Measurements from ENCODE around the gene MFSD8. TPM values are rescaled to one million over a fixed set of nuclear protein-coding genes. Genes with fewer than 3 reads are reported as not detected.

MFSD8 gene
- total RNA-seq, 2 donors from 2014 or later, result 8.3 to 10.7 TPM

- Histone ChIP-seq H3K9me3 (peaks cover 0 to 5% of the 10 kb centered on the region in 2 donors), H3K27ac (no peak overlapping the region), H3K27me3 (no peaks in the 10 kb centered on the region), H3K36me3 (no peaks in the 10 kb centered on the region), H3K4me1 (no peaks in the 10 kb centered on the region), H3K4me3 (no peak overlapping the region)
- DNase-seq (ENCODE audit: low spot score), result no peak
- TF ChIP-seq CTCF (IDR thresholded peaks at IDR 0.05), result no peak
Observed at GRCh38 chr4:127896069-127896468, 68.9 kb downstream of the MFSD8 start.

- H3K4me3 ChIP-seq, result no peak overlapping the region
- DNase-seq (ENCODE audit: low spot score), result no peak
- no peaks in the 10 kb centered on the region for H3K36me3 ChIP-seq
- no peaks in the 10 kb centered on the region for H3K9me3 ChIP-seq
- no peak overlapping the region for H3K27ac ChIP-seq
- no peak for TF ChIP-seq CTCF (IDR thresholded peaks at IDR 0.05)
- no peaks in the 10 kb centered on the region for H3K4me1 ChIP-seq
- no peaks in the 10 kb centered on the region for H3K27me3 ChIP-seq
Observed at GRCh38 chr4:127889903-127890302, 75.1 kb downstream of the MFSD8 start.

DNA sequence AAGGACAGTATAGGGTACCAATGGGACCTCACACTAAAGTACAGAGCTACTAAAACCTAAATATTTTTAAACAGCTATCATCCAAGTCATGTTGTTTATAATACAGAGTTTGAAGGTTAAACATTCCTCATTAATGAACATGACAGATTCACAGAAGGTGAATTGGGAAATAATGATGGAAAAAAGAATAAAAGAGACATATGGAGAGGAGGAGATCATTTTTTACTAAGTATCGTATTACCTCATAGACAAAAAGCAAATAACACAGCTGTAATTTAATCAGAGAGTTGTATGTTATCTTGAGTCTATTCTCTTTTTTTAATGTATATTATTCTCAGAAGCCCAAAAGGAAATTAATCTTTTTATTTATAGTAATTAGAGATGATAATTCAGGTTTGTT lies 76.4 kb downstream of the MFSD8 start:
- no peak overlapping the region for H3K4me3 ChIP-seq
- H3K9me3 ChIP-seq, result no peaks in the 10 kb centered on the region
- no peaks in the 10 kb centered on the region for H3K27me3 ChIP-seq
- H3K36me3 ChIP-seq, result no peaks in the 10 kb centered on the region
- no peak overlapping the region for H3K27ac ChIP-seq
- TF ChIP-seq CTCF (IDR thresholded peaks at IDR 0.05), result no peak
- H3K4me1 ChIP-seq, result no peaks in the 10 kb centered on the region
- DNase-seq (ENCODE audit: low spot score), result no peak

- Histone ChIP-seq H3K27me3 (no peaks in the 10 kb centered on the region), H3K27ac (no peak overlapping the region), H3K9me3 (no peaks in the 10 kb centered on the region), H3K4me3 (peak overlapping the region; percentile 69 to 87), H3K4me1 (peaks cover 0 to 10% of the 10 kb centered on the region in 2 donors), H3K36me3 (no peaks in the 10 kb centered on the region)
- no peak for TF ChIP-seq CTCF (IDR thresholded peaks at IDR 0.05)
- DNase-seq (ENCODE audit: low spot score), result no peak
Observed at GRCh38 chr4:127881563-127881864, 83.5 kb downstream of the MFSD8 start.

DNA sequence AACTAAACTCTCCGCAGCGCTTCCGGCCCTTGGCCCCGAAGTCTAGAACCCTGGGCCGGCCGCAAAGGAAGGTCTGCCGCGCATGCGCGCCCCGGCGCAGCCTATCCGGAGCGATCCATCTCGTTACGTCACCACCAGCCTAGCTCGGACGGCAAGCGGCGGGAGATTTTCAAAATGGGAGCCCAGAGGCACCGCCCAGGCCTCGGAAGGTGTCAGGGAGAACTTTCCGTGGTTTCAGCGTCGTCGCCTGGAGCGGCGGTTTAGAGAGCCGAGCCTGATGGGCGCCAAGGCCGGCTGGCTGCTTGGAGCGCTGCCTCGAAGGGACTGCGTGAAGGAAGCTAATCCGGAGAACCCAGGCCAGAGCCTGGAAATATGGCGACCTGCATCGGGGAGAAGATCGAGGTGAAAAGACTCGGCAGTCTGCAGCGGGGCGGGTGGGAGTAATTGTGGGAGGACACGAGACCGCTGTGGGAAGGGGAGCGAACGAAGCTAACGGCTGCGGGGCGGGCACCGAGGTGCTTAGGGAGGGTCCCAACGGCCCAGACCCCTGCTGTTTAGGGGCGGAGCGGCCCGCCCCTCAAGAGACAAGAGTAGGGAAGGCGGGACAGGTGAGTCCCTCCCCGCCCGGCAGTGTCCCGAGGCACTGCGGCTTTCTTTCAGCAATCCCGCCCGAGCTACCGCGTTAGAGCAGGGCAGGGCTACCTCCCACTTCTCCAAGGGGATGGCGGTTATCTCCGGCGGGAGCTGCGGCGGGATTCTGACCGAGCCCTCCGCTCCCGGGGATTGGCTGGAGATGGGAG lies 84.0 kb downstream of the MFSD8 start, which contains the start of gene PLK4:
PLK4 (plus strand) TSS at position 131 of the 800 bp plus-strand sequence; CDS start at position 373, 242 bp downstream.
- DNase-seq (ENCODE audit: low spot score), result peak; percentile 96
- peak within 1 kb of the TSS; percentile 69 to 87 for H3K4me3 ChIP-seq
- no peak for TF ChIP-seq CTCF (IDR thresholded peaks at IDR 0.05)
- H3K9me3 ChIP-seq, result no peaks in the 10 kb centered on the region
- peaks cover 0 to 10% of the 10 kb centered on the region in 2 donors for H3K4me1 ChIP-seq
- H3K27me3 ChIP-seq, result no peaks in the 10 kb centered on the region
- H3K36me3 ChIP-seq, result no peaks in the 10 kb centered on the region
- peak within 1 kb of the TSS; percentile 59 to 81 for H3K27ac ChIP-seq

DNA sequence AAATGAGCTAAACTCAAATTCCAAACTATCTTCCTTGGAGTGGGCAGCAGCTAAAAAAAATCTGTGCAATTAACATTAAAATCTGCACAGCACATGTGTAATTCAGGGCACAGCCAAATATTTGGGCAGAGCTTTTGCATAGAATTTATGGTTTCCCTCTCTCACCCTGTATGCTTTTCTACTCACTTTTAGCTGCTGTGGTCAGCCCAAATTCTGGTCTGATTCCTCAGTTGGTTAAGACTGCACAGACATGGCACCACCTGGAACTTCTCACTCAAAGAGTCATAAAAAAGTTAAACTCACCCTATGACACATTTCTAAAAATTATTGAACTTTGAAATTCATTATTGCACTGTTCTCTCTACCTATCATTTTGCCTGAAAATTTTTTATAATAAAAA lies 89.2 kb downstream of the MFSD8 start:
- Histone ChIP-seq H3K27me3 (no peaks in the 10 kb centered on the region), H3K27ac (no peak overlapping the region), H3K4me3 (no peak overlapping the region), H3K36me3 (no peaks in the 10 kb centered on the region), H3K9me3 (no peaks in the 10 kb centered on the region), H3K4me1 (peaks cover 0 to 5% of the 10 kb centered on the region in 2 donors)
- DNase-seq (ENCODE audit: low spot score), result no peak
- no peak for TF ChIP-seq CTCF (IDR thresholded peaks at IDR 0.05)
